Prostate gland (tissue), 2 donors: ENCODE data around the gene SHISA7.

Source experiments
- CTCF ChIP-seq, 4 experiments: fragments of 200-600 bp in 2 of 4; fragments of 450-650 bp in 2 of 4; sonication (generic) in 2 of 4; IDR thresholded peaks; 1 replicate in 3 of 4; 2 replicates in 1 of 4; pipeline ENCODE4 v1.5.1; 2016 to 2019; ENCODE audit warnings: antibody characterized with exemption in 4 of 4, mild to moderate bottlenecking in 2 of 4, moderate library complexity in 2 of 4
- POLR2AphosphoS5 ChIP-seq: sonication (generic); formaldehyde crosslinking; IDR thresholded peaks from one replicate; pipeline ENCODE4 v1.6.1; 2017; ENCODE audit warnings: antibody characterized with exemption

- TF ChIP-seq CTCF (IDR thresholded peaks at IDR 0.05) = no peak
- no peak for TF ChIP-seq POLR2AphosphoS5
Observed at GRCh38 chr19:55466241-55466614, 23.1 kb upstream of the SHISA7 start.
